GM12864 (cell line): ENCODE measurements around the gene MTARC2.

Experiments
- DNase-seq: peaks from one replicate; pipeline ENCODE4 v3.0.0-alpha.2; 2011; ENCODE audit warnings: low read depth
- H3K4me3 ChIP-seq: 2 replicates; pipeline ENCODE4 v1.5.1; 2011; ENCODE audit warnings: mild to moderate bottlenecking, low read depth, low read length, control low read depth
- CTCF ChIP-seq: IDR thresholded peaks from 2 replicates; pipeline ENCODE4 v1.5.1; 2011; ENCODE audit warnings: low read depth, mild to moderate bottlenecking, moderate library complexity, low read length, control low read depth, inconsistent platforms; ENCODE audit errors: missing control alignments

The MTARC2 gene

GRCh38 chr1:220824031-220824989 lies 76.2 kb downstream of the MTARC2 start:
- no peak for DNase-seq
- no peak for TF ChIP-seq CTCF
- H3K4me3 ChIP-seq = no peak overlapping the region

DNA sequence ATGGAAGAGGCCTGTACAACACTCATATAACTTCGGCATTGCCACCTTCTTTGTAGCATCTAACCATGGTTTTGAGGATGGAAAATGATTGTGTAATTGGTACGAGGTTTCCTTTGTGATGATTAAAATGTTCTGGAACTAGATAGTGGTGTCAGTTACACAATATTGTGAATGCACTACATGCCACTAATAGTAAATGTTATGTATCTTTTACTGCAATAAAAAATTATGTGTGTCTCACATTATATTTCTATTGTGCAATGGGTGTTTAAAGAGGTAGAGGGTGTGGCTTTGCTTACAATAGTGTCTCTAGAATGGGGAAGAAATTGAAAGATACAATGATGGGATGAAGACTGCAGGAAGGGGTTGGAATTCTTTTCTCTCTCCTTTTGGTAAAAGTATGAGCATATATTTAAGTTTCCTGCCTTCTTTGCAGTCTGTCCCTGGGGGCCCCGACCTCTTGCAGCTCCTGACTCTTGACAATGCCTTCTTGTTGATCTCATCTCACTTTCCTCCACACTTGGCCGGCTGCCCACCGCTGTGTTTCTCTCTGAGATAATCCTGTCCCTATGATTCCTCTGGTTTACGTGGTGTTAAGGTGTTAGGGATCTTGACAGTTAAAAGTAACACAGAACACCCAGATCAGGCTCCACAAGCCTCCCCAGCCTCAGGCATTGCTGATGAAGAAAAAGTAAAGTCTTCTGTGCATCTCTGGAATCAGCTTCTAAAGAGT lies 77.9 kb downstream of the MTARC2 start:
- no peak overlapping the region for H3K4me3 ChIP-seq
- no peak for TF ChIP-seq CTCF
- no peak for DNase-seq

DNA sequence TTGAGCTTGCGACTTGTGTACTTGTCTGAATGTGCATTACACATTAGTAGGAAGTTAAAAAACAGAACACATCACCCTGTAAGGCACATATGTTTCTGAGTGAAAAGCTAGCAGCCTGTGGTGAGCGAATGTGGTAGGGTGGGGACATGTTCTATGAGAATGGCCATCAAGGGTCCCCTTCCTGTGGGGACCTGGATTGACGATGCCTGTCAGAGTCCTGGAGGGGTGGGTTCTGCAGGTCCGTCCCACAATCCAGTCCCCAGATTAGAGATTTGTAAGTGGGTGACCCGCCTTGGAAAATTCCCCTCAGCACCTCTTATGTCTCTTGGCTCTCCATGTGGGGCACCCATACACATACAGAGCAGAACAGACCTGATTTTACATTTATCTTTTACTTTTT lies 78.6 kb downstream of the MTARC2 start:
- TF ChIP-seq CTCF = no peak
- DNase-seq = no peak
- H3K4me3 ChIP-seq = no peak overlapping the region

DNA sequence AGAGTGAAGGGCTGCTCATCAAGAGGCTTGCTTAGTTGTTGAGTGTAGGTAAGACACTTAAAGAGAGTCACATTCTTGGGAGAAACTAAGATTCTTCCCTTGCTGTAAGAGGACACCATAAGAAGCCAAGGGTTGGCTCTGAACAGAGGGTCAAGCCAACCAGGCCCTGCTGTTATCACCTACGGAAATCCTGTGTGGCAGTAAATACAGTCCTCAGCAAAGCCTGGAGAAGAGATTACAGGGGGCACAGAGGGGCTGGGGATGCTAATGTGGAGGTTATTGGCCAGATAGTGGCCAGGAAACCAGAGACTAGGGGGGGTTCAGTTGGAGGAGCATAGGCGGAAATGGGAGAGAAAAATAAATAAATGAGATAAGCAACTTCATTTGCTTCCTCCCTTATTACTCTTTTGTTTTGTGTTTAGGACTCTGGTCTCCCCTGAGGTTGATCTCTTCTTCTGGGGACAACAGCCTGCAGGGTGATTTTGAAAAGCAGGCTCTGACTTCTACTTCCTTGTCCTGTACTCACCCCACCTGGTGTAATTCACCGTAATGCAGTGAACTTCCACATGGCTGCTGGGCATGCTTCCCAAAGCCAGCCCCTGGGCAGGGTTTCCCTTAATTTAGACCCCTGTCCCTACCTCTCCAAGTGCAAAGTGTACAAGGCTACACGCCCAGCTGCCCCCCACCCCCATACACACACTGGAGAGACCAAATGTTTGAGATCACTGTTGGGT lies 79.5 kb downstream of the MTARC2 start:
- TF ChIP-seq CTCF = no peak
- no peak for DNase-seq
- H3K4me3 ChIP-seq = no peak overlapping the region

DNA sequence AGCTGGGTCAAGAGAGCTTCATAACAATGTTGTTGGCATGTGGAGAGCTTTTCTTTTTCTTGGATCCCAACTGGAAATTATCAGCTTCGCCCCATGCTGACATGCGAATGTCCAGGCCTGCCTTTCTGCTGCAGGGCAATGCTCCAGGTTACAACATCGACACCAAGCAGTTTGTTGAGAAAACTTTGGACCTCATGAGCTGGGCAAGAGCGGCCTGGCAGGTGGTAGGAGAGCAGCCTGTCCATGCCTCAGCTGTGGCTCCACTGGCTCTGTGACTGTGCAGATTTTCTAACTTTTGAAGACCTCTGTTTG lies 80.0 kb downstream of the MTARC2 start:
- DNase-seq = no peak

GRCh38 chr1:220828950-220829586 lies 80.9 kb downstream of the MTARC2 start:
- no peak for TF ChIP-seq CTCF
- H3K4me3 ChIP-seq = no peak overlapping the region
- no peak for DNase-seq

More for the DNA sequence above, 80.0 kb downstream of the MTARC2 start:
- TF ChIP-seq CTCF = no peak
- no peak overlapping the region for H3K4me3 ChIP-seq
